PFSK-1 (cell line): ENCODE measurements around the gene SERINC5.

Source experiments
- FOXP2 ChIP-seq: optimal IDR thresholded peaks from 2 replicates; pipeline ENCODE3; 2011; ENCODE audit warnings: borderline replicate concordance, control low read depth, inconsistent platforms; ENCODE audit not compliant: insufficient read depth; ENCODE audit errors: extremely low read length, extremely low read depth
- POLR2AphosphoS5 ChIP-seq: IDR thresholded peaks from 2 replicates; pipeline ENCODE4 v1.6.1; 2012; ENCODE audit warnings: low read depth, mild to moderate bottlenecking, control low read depth, low read length, moderate library complexity
- SIN3A ChIP-seq: IDR thresholded peaks from 2 replicates; pipeline ENCODE4 v1.6.1; 2012; ENCODE audit warnings: mild to moderate bottlenecking, low read length, moderate library complexity, borderline replicate concordance; ENCODE audit not compliant: insufficient read depth
- TAF1 ChIP-seq: IDR thresholded peaks from 2 replicates; pipeline ENCODE4 v1.6.1; 2012; ENCODE audit warnings: low read length, control low read depth, borderline replicate concordance; ENCODE audit not compliant: insufficient read depth

GRCh38 chr5:80204808-80205614 is 50.8 kb downstream of the SERINC5 start:
- TF ChIP-seq TAF1 (no peak), POLR2AphosphoS5 (no peak), SIN3A (no peak), FOXP2 (no peak)
